DOHH2 (cell line): ENCODE measurements around the gene TXNIP.

Source experiments
- EZH2phosphoT487 ChIP-seq: fragments of 200-600 bp; sonication (generic); IDR thresholded peaks from 2 replicates; pipeline ENCODE4 v1.6.1; 2017; ENCODE audit warnings: borderline replicate concordance, mild to moderate bottlenecking, antibody characterized with exemption, low read length, moderate library complexity, mixed read lengths
- TF ChIP-seq, protein P1 (sequence below): fragments of 200-600 bp; sonication (generic); IDR thresholded peaks from one replicate; pipeline ENCODE4 v1.5.1; 2014; ENCODE audit warnings: antibody characterized with exemption, mild to moderate bottlenecking, low read depth, low read length; ENCODE audit not compliant: poor library complexity, severe bottlenecking

DNA sequence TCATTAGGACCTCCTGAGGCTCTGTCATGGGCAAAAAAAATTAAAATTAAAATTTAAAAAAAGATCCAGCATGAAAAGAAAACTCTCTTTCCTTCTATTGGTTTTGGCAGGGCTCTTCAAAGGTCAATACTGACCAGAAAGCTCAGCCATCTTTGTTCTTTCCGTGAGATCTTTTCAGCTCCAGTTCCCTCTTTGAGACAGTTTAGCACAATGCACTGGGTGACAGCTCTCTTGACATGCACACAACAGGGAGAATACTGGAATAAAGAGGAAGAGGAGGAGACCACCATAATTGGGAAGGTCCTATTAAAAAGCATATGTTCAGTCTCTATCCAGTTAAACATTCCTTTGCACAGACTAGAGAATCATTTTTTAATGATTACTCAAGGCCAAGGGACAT, 44.9 kb downstream of the TXNIP start:
- TF ChIP-seq, protein P1, sequence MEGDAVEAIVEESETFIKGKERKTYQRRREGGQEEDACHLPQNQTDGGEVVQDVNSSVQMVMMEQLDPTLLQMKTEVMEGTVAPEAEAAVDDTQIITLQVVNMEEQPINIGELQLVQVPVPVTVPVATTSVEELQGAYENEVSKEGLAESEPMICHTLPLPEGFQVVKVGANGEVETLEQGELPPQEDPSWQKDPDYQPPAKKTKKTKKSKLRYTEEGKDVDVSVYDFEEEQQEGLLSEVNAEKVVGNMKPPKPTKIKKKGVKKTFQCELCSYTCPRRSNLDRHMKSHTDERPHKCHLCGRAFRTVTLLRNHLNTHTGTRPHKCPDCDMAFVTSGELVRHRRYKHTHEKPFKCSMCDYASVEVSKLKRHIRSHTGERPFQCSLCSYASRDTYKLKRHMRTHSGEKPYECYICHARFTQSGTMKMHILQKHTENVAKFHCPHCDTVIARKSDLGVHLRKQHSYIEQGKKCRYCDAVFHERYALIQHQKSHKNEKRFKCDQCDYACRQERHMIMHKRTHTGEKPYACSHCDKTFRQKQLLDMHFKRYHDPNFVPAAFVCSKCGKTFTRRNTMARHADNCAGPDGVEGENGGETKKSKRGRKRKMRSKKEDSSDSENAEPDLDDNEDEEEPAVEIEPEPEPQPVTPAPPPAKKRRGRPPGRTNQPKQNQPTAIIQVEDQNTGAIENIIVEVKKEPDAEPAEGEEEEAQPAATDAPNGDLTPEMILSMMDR: no peak
- no peak for TF ChIP-seq EZH2phosphoT487
